H1 (cell line): ENCODE results near the gene PELI2.

ENCODE experiments used
- CREB1 ChIP-seq: IDR thresholded peaks from 2 replicates; pipeline ENCODE4 v1.6.1; 2012; ENCODE audit warnings: inconsistent platforms
- EP300 ChIP-seq, 2 experiments: IDR thresholded peaks; 1 replicate in 1 of 2; 2 replicates in 1 of 2; pipeline ENCODE4 v1.6.1; 2011 to 2012; ENCODE audit warnings: low read depth in 2 of 2, low read length in 2 of 2, mild to moderate bottlenecking in 2 of 2, borderline replicate concordance in 1 of 2, inconsistent platforms in 1 of 2, moderate library complexity in 1 of 2
- PHF8 ChIP-seq: fragments of 200-600 bp; sonication (generic); conservative IDR thresholded peaks from 2 replicates; pipeline ENCODE4 v1.7.1; 2012; ENCODE audit warnings: low read depth, mild to moderate bottlenecking, inconsistent platforms, low read length, moderate library complexity
- POLR2AphosphoS5 ChIP-seq: IDR thresholded peaks from 2 replicates; pipeline ENCODE4 v1.6.1; 2011; ENCODE audit warnings: low read depth, low read length
- RFX5 ChIP-seq: IDR thresholded peaks from 2 replicates; pipeline ENCODE4 v1.6.1; 2011; ENCODE audit warnings: low read depth, low read length, improper control_type of control experiment, borderline replicate concordance
- TEAD4 ChIP-seq: IDR thresholded peaks from 2 replicates; pipeline ENCODE4 v1.6.1; 2012; ENCODE audit warnings: low read depth, low read length, inconsistent platforms, mixed read lengths

- no peak for TF ChIP-seq TEAD4
- no peak for TF ChIP-seq CREB1
- TF ChIP-seq EP300 (IDR thresholded peaks at IDR 0.05; ENCODE audit: borderline replicate concordance in 1 of 2, low read depth in 2 of 2, low read length in 2 of 2) = no peak
- TF ChIP-seq RFX5 = no peak
- no peak for TF ChIP-seq POLR2AphosphoS5
- TF ChIP-seq PHF8 = no peak
Observed at GRCh38 chr14:56124327-56124726, 6.1 kb downstream of the PELI2 start.
